GM21367 (cell line): Measurements from ENCODE around the gene PSMB1.
"Not testable (repeated sequence)": the region's sequence is repeated elsewhere in the genome, so short reads cannot be mapped to it uniquely, and the experiment has no call there.

Experiments used
- ATAC-seq: cut with Tn5 transposase; IDR thresholded peaks from one replicate; pipeline ENCODE4 v1.9.1; 2021; ENCODE audit not compliant: unreplicated experiment

The PSMB1 gene

DNA sequence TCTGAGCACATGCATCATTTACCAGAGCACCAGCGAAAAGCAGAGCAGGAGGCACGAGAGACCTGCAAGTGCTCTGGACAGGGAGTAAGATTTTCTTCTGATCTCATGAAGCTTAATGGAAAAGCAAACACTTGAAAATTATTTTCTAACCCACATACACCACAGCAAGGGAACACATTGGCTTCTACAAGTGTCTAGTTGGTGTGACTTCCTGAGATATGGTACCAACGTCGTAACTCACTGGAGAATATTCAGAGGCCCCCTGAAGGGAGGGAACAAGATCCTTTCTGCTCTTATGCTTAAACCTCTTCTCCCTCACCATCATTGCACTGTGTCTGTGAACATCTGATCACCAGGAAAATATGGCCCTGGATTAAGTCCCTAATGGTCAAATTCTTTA, 48.6 kb downstream of the PSMB1 start:
- ATAC-seq: no peak

DNA sequence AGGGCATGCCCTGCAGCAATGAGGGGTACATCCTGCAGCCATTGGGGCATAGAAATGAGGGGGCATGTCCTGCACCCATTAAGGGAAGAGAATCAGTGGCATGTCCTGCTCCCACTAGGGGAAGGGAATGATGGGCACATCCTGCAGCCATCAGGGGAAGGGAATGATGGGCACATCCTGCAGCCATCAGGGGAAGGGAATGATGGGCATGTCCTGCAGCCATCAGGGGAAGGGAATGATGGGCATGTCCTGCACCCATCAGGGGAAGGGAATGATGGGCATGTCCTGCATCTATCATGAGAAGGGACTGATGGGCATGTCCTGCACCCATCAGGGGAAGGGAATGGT, 49.7 kb downstream of the PSMB1 start:
- ATAC-seq: no peak

GRCh38 chr6:170502733-170503413, 50.2 kb downstream of the PSMB1 start:
- ATAC-seq: not testable (repeated sequence)

GRCh38 chr6:170502268-170502667, 50.8 kb downstream of the PSMB1 start:
- not testable (repeated sequence) for ATAC-seq

DNA sequence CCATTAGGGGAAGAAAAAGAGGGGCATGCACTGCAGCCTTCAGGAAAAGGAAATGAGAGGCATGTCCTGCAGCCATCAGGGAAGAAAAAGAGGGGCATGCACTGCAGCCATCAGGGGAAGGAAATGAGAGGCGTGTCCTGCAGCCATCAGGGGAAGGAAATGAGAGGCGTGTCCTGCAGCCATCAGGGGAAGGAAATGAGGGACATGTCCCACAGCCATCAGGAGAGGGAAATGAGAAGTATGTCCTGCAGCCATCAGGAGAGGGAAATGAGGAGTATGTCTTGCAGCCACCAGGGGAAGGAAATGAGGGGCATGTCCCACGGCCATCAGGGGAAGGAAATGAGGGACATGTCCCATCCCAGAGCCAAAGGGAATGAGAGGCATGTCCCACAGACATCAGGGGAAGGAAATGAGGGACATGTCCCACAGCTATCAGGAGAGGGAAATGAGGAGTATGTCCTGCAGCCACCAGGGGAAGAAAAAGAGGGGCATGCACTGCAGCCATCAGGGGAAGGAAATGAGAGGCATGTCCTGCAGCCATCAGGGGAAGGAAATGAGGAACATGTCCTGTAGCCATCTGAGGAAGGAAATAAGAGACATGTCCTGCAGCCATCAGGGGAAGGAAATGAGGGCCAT, 52.0 kb downstream of the PSMB1 start:
- ATAC-seq: no peak

GRCh38 chr6:170497841-170498301, 55.2 kb downstream of the PSMB1 start:
- ATAC-seq: no peak

DNA sequence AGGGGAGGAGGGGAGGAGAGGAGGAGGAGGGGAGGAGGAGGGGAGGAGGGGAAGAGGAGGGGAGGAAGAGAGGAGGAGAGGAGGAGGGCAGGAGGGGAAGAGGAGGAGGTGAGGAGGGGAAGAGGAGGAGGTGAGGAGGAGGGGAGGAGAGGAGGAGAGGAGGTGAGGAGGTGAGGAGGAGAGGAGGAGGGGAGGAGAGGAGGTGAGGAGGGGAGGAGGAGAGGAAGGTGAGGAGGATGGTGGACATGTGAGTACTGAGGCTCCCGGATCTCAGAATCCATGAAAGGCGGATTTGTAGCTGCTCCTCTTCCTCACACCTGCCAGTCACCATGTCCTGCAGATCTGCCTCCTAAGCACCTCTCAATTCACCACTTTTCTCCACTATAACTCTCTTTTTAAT, 59.8 kb downstream of the PSMB1 start:
- ATAC-seq: no peak

- no peak for ATAC-seq
Observed at GRCh38 chr6:170490259-170490658, 62.8 kb downstream of the PSMB1 start.

- ATAC-seq: no peak
Observed at GRCh38 chr6:170489836-170490235, 63.3 kb downstream of the PSMB1 start.

DNA sequence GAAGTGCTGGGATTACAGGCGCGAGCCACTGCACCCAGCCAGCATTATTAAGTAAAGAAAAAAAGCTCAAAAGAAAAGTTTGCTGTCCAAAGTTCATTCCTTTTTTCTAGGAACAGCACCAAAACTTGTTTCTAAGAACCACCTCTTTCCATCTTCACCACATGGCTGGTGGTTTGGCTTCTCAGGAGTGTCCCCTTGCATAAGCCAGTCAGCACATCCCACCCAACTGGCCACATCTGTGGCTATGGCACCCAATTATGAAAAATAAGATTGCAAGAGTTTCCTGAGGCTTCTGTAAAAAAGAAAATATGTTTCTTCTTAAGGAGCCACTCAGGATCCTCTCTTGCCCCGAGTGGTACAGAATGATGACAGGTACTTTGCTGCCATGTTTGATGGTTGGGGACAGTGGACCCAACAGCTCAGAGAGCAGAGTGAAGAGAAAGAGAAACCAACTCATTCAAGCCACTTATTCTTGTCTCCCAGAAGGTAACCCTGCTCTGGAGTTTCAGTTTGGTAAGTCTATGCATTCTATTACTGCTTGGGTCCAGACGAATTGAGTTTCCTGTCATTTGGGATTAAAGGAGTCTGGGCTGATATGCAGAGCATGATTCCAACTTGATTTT, 65.3 kb downstream of the PSMB1 start:
- ATAC-seq: no peak

DNA sequence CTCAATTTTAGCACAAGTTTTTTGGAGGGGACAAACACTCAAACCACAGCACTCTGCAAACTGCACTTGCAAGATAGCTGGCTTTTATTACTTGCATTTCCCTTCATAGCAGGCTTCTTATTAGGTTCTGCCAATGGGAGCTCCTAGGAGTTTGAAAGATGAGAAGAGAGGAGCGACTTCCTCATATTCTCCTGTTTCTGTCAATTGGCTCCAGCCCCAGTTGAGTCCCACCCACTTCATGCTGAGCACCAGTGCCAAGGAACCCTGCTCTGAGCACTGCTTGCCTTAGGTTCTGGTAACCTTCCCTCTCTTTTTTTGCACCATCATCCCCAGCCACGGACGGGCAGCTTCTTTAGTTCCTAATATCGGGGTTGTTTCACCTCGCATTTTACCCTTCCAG, 67.9 kb downstream of the PSMB1 start:
- ATAC-seq: no peak
